GM19023 (cell line): ENCODE results near the gene VPS72.

Experiments
- ATAC-seq: cut with Tn5 transposase; IDR thresholded peaks from one replicate; pipeline ENCODE4 v1.9.1; 2021; ENCODE audit warnings: mild to moderate bottlenecking, moderate library complexity; ENCODE audit not compliant: unreplicated experiment

VPS72 gene

GRCh38 chr1:151187205-151187604 is 2.8 kb downstream of the VPS72 start:
- ATAC-seq: no peak

GRCh38 chr1:151184211-151184610 is 5.8 kb downstream of the VPS72 start:
- no peak for ATAC-seq

GRCh38 chr1:151176514-151177045 is 13.4 kb downstream of the VPS72 start:
- ATAC-seq: no peak

GRCh38 chr1:151175863-151176262 is 14.1 kb downstream of the VPS72 start, which contains the start of gene TMOD4:
Gene TMOD4, minus strand, starts transcription at chr1:151175981. Its CDS starts 1,106 bp downstream, at chr1:151174875.
- no peak for ATAC-seq

GRCh38 chr1:151175041-151175741 is 14.8 kb downstream of the VPS72 start:
- ATAC-seq: no peak

- ATAC-seq: no peak
These were observed 18.8 kb downstream of the VPS72 start for GRCh38 chr1:151171190-151171589.

- no peak for ATAC-seq
These were observed 22.9 kb downstream of the VPS72 start for GRCh38 chr1:151167116-151167515.

GRCh38 chr1:151166505-151166956 is 23.5 kb downstream of the VPS72 start:
- ATAC-seq: no peak

- ATAC-seq: peak; percentile 85
These were observed 24.1 kb downstream of the VPS72 start, which contains the start of the genes LYSMD1 and SCNM1 for GRCh38 chr1:151165738-151166504. Gene LYSMD1, minus strand, starts transcription at chr1:151165902. Its CDS starts 644 bp downstream, at chr1:151165258. Gene SCNM1, plus strand, starts transcription at chr1:151166144. Its CDS starts 9 bp downstream, at chr1:151166153.

- ATAC-seq: no peak
These were observed 24.7 kb downstream of the VPS72 start for GRCh38 chr1:151165281-151165737.

GRCh38 chr1:151164732-151165280 is 25.2 kb downstream of the VPS72 start:
- no peak for ATAC-seq

GRCh38 chr1:151159373-151159772 is 30.6 kb downstream of the VPS72 start:
- no peak for ATAC-seq

- ATAC-seq: no peak
These were observed 31.2 kb downstream of the VPS72 start for GRCh38 chr1:151158751-151159251.

GRCh38 chr1:151158326-151158725 is 31.7 kb downstream of the VPS72 start:
- no peak for ATAC-seq

- no peak for ATAC-seq
These were observed 32.9 kb downstream of the VPS72 start for GRCh38 chr1:151157067-151157531.

GRCh38 chr1:151156515-151156819 is 33.5 kb downstream of the VPS72 start, which contains the start of gene TNFAIP8L2:
Gene TNFAIP8L2, plus strand, starts transcription at chr1:151156649. Its CDS starts 2,049 bp downstream, at chr1:151158698.
- peak; percentile 82 for ATAC-seq

- ATAC-seq: no peak
These were observed 42.3 kb downstream of the VPS72 start for GRCh38 chr1:151147665-151148064.

- no peak for ATAC-seq
These were observed 42.9 kb downstream of the VPS72 start for GRCh38 chr1:151147132-151147503.

GRCh38 chr1:151146412-151147131 is 43.4 kb downstream of the VPS72 start, which contains the start of gene SEMA6C:
Gene SEMA6C, minus strand, starts transcription at chr1:151146631. Its CDS starts 4,010 bp downstream, at chr1:151142621.
- peak; percentile 99 for ATAC-seq

- peak; percentile 5 for ATAC-seq
These were observed 44.0 kb downstream of the VPS72 start for GRCh38 chr1:151146072-151146411.
